Measurements from ENCODE around the gene NPY1R. TPM values are rescaled to one million over a fixed set of nuclear protein-coding genes. Genes with fewer than 3 reads are reported as not detected.

The NPY1R gene
- total RNA-seq, 1 donor from 2014 or later, result 4.3 TPM

DNA sequence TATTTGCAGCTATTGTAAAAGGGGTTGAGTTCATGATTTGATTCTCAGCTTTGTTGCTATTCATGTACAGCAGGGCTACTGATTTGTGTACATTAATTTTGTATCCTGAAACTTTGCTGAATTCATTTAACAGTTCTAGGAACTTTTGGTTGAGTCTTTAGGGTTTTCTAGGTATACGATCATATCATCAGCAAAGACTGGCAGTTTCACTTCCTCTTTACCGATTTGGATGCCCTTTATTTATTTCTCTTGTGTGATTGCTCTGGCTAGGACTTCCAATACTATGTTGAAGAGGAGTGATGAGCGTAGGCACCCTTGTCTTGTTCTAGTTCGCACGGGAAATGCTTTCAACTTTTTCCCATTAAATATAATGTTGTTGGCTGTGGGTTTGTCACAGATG lies 48.1 kb downstream of the NPY1R start:
- intact Hi-C loops (cut with DNase I), result no loop called here
- no peak for DNase-seq (ENCODE audit: low spot score)
- ATAC-seq, result no peak

DNA sequence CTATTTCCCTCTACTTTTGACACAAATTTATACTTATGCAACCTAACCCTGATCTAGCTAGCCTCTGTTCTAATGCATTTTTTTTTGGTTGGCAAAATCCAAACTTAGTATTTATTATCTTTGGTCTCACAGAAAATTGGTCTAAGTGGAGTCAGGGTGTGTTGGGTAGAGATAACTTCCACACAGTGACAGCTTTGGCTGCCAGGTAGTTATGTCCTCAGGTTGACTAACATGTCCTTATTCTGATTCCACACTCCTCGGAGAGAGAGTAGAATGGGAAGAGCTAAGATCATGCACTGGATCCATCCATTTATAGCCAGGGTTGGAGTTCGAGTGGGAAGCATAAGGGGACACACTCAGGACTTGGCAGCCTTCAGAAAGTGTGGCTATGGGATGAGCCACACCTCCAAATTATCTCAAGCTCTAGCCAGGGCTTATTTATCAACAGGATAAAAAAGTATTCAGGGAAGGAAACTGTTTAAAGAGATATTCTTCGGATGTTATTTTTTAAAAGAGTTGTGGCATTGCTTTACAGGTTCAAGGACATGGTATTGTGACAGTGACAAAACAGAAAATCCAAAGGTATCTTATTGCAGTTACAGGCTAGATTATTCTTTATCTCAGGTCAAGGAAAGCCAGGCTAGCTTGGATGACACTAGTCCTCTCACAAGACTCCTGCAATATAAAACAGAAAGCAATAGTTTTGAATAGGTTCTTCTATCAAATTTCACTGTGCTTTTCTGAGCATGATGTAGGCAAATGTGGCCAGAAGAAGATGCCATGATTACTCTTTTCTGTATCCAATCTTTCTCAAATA lies 51.5 kb downstream of the NPY1R start:
- no peak for ATAC-seq
- intact Hi-C loops (cut with DNase I), result no loop called here
- DNase-seq (ENCODE audit: low spot score), result no peak

DNA sequence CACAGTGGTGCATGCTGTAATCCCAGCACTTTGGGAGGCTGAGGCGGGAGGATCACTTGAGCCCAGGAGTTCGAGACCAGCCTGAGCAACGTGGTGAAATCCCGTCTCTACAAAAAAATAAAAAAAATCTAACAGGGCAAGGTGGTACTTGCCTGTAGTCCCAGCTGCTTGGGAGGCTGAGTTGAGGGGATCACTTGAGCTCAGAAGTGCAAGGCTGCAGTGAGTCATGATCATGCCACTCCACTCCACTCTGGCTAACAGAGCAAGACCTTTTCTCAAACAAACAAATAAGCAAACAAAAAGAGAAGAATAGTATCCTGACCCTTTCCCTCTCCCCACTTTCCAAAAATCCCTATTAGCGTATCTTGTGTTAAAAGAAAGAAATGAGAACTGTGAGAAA lies 52.7 kb downstream of the NPY1R start:
- intact Hi-C loops (cut with DNase I), result no loop called here
- ATAC-seq, result no peak
- no peak for DNase-seq (ENCODE audit: low spot score)

DNA sequence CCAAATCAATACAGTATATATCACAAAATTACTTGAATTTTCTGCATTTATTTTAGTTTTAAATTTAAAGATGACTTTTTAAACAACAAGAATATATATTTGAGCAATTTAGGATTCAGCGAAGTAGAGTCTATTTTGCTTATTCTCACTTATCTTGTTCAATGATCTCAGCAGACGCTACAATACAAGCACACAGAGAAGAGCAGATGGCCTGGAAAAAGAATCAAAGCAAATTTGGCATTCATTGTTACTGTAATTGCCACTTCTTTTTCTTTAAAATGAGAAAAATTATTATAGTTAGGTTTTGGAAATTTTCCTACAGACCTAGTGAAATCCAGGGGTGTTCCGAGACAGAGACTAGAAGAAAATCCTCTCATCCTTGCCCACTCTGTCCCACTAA lies 57.5 kb downstream of the NPY1R start:
- intact Hi-C loops (cut with DNase I), result no loop called here
- ATAC-seq (no peak), DNase-seq (ENCODE audit: low spot score) (no peak)

Other genes starting within 250 kb of the NPY1R start
- gene NAF1, start 165.7 kb downstream of the NPY1R start, total RNA-seq, result 28.6 TPM
- gene NPY5R, start 11.3 kb upstream of the NPY1R start, total RNA-seq, result 0.36 TPM
- 0.18 TPM for gene TKTL2, start 141.2 kb upstream of the NPY1R start, total RNA-seq
- 28.0 TPM for gene TMA16, start 162.1 kb upstream of the NPY1R start, total RNA-seq

Data from sciatic nerve (tissue), 2 donors.